ELR (cell line): ENCODE data around the gene KRT72.
A peak's percentile ranks its signal among the peaks of the same experiment; 100 is the strongest.

ENCODE experiments used
- DNase-seq: peaks from one replicate; pipeline ENCODE4 v3.0.0-alpha.2; 2015; ENCODE audit warnings: low read depth

Gene KRT72

DNA sequence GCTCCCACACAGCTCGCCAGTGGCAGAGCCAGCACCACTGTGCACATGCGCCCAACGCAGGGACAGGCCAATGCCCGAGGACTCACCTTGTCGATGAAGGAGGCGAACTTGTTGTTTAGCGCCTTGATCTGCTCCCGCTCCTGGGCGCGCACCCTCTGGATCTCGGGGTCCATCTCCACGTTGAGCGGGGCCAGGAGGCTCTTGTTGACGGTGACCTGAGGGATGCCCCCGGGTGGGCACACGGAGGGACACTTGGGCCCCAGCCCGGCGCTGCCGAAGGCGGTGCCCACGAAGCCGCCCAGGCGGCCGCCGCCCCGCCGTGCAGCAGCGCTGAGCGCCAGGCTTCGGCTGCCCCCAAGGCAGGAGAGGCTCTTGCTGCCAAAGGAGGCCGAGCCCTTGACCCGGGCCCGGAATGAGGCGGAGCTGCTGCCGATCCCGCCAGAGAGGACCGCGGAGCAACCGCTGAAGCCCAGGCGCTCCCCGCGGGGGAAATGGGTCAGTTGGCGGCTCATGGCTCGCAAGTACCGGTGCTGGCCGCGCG, at the start of gene KRT72:
Gene KRT72 (minus strand): TSS at position 523 of the 541 bp plus-strand sequence. CDS start 11 bp downstream, at position 512.
- no peak for DNase-seq

DNA sequence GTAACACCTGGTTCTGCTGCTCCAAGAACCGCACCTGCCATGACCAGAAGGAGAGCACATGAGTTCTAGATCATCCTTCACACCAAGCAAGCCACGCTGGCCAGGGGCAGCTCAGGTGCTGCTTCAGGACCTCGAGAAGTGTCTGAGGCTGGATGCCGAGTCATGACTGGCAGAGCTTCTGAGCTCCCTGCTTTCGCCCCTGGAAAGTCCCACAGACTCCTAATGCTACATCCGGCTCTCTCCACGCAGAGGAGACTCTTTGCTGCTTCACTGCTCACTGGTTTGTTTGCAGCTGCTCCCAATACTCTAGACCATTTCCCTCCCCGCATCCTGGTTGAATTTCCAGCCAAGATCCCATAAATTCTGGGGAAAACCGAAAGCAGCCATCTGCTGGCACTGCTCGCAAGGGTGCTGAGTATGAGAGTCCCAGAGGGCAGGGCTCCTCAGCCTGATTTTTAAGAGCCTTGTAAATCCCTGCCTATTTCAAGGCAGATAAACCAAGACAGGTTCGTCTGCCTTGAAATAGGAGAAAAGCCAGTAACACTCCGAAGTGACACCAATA, 49.3 kb upstream of the KRT72 start:
- DNase-seq = peak; percentile 4

DNA sequence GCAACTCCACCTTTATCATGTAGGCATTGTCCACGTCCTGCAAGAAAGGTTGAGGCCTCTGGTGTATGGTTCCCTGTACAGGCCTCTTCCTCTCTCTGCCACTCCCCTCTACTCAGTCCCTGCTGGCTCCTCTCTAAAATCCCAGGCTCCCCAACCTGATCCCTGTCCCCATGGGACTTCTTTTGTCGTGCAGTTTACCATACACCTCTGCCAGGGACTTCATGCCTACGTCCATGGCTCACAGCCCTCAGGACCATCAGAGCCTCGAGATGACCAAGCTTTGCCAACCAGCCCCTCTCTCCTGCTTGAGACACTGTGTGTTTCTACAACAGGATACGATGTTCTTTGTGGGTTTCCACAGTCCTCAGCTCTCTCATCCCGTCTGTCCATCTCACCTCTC, 47.8 kb upstream of the KRT72 start:
- no peak for DNase-seq

DNA sequence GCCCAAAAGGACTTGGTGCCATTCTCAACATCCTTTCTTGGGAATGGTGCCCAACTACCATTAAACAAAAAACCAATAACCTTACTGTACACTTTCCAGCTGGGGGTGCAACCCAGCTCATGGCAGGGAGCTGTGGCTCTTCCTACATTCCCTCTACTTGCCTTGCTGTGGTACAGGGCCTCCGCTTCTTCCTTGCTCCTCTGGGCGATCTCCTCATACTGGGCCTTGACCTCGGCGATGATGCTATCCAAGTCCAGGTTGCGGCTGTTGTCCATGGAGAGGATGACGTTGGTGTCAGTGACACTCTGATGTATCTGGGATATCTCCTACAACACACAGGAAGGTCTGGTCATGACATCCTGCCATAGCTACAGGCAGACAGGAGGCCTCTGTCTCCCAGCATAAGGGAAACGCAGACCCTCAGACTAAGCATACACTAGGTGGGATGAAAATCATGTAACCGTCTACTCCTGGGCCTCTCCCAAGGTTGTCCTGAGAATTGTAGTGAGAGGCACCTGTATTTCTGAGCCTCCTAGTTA, 46.8 kb upstream of the KRT72 start:
- DNase-seq = no peak

DNA sequence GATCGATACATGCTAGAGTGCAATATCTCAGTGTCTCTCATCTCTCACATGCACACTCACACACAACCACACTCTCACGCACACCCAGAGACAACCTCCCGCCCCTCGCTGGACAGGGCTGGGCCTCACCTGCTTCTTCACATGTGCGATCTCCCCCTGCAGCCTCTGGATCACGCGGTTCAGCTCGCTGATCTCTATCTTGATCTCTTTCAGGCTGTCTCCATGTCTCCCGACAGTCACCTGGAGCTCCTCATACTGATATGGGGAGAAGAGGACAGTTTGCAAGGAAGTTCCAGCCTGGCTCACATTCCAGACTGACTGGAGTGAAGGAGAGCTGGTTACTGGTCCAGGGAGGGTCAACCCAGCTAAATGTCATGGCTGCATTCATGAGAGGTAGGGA, 46.3 kb upstream of the KRT72 start:
- no peak for DNase-seq

DNA sequence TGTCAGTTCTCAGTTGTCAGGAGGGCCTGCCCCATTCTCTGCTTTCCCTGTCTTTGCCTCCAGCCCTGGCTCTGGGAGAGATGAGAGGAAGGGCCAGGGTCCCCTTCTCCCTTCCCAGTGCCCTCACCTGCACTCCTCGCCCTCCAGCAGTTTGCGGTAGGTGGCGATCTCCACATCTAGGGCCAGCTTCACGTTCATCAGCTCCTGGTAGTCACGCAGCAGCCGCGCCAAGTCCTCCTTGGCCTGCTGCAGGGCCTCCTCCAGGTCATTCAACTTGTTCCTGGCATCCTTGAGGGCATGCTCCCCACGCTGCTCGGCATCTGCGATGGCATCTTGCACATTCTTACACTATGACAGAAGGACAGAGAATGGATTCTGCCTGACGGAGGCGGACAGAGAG, 45.4 kb upstream of the KRT72 start:
- no peak for DNase-seq

DNA sequence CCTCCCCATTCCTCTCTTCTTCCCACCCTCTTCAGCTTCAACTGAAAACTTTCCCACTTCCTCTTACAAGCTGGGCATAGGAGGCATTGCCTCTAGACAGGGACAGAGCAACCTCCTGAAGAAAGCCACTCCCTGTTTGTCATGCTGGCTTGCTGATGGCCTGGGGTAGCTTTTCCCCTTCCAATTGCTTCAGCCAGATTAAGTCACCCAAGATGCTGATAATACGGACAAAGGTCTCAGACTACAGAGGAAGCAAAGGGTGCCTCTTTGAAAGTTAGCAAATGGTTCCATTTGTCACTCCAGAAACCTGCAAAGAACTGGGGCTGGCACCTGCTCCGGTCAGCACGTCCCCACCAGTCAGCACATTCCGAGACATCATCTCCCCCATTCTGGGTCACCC, 44.7 kb upstream of the KRT72 start:
- DNase-seq = no peak

DNA sequence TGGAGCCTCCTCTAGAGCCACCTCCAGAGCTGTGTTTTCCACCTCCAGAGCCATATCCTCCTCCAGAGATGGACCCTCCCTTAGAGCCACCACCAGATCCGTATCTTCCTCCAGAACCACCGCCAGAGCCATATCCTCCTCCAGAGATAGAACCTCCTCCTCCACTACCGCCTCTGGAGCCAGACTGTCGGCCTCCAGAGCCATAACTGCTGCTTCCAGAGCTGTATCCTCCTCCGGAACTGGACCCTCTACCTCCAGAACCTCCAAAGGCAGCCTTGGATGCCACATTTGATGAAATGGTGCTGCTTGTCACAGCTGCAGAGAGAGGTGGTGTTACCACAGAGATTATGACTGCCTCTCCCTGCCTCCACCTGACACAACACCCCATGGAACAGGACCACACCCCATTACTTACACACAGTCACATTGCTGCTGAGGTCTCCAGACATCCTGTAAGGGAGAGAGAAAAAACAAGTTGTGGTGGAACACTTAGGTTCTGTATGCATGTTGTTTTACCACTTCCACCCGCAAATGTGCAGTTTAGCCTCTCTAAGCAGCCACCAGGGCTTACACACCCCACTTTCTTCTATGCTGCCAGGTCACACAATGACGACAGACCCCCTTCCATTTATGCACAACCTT, 44.0 kb upstream of the KRT72 start:
- DNase-seq = no peak

DNA sequence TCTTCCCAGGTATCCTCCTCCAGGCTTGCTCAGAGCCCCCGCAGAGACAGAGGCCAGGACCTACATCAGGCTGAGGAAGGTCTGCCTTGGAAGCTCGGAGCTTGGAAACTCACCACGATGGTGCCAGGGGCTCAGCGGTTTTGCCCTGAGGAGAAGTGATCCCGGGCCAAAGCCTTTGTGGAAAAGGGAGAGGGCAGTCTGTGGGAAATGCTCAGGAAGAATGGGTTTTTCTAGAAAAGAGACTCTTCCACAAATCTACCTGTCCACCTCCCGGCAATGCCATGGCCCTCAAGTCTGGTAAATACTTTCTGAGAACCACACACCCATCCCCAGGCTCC, 42.8 kb upstream of the KRT72 start:
- DNase-seq = no peak

DNA sequence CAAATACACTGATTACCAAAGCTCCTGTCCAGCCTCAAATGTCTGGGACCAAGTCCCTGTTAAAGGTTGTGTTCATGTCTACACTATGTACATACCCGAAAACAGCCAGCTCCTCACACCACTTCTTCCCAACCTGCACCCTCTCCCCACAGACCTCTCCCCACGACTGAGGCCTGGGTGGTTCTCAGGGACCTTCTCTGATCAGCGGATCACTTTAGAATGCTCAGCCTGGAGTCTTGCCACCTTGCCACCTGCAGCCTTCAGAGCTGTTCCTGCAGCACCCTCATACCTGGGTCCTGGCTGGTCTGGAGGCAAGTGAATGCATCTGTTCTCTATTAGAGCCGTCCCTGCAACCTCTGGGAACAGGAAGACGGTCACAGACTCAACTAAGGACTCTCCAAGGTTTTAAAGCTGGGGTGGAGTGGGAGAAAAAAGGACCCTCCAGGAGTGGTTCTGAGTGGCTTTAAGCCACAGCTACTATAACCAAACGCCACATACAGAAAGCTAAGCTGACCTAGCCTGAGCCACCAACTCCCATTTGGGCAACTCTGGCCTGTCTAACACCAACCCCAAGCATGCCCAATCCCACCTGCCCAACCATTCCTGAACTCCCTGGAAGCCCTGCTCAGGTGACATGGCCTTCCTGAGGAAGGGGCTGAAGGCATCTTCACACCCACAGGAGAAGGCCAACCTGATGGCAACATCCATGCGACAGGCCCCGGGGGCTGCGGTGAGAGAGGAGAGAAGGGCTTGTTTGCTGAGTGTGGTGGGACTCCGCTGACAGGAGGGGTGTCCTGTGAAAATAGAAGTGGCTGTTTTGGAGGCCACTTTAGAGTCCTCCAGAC, 42.2 kb upstream of the KRT72 start:
- no peak for DNase-seq

DNA sequence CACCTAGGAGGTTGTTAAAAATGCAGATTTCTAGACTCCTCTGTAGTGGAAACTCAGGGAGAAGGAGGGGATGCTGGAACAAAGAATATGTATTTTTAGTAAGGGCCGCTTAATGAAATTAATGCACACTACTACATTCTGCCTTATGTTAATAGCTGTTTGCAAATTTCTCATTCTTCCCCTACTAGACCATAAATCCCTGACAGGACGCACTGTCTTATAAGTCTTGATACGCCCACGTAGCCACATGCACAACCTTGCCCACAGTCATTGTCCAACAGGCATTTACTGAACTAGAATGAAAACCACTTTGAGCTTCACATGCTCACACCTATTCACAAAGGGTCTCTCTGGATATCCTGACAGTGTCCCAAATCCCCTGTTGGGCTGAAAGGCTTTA, 40.2 kb upstream of the KRT72 start:
- DNase-seq = no peak

DNA sequence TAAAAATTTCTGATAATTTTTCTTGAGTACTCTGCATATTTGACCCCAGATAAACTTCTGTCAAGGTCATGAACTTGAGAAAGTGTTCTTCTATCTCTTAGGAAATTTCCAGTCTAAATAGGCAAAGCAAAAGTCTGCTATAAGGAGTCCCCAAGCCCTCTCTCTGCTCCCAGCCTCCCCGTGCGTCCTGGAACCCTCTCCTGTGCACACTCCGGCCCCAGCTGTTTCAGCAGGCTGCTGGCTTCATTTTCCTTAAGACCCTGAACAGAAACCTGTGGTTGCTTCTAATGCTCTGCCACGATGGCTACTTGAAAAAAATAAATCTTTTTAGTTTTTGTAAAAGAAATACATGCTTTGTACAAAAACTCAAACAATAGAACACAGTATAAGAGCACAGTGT, 36.0 kb upstream of the KRT72 start:
- no peak for DNase-seq

DNA sequence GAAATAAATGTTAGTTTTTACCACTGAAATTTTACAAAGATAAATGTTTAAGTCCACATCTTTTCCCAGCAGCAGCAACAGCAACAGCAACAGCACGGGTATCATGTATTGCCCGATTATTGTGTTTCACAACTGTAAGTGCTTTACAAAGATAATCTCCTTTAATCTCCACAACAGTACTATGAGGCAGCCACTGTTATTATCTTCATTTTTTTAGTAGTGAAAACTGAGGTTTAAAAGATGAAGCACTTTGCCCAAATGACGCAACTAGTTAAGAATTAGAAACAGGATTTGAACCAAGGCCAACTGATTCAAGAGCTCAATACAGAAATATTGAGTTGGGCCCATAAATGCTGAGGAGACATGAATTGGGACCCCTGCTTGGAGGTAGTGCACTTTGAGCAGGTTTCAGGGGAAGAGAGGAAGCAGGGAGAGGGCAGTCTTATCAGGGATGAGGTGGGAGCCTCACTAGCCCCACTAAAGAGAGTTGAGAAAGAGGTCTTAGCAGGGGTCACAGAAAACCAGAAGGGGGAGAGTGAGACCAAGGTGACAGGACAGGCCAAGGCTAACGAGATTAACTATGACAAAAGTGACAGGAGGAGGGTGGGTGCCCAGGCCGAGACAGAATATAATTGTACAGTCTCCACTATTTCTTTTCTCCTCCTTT, 35.5 kb upstream of the KRT72 start:
- no peak for DNase-seq

DNA sequence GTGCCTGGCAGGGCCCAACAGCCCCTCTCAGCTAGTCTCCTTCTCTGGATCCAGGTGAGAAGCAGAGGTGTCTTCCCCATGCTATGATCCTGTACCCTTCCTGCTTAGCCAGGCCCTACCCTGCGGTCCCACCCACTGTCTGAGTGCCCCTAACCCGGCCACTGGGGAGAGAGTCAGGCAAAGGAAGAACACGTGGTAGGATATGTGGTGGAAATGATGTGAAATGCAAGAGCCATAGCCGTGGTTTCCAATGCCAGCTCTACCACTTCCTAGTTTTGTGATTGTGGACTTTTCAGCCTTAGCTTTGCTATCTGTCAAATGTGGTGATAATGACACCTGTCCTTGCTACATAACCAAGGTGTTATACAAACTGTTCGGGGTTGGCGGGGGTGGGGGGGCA, 34.9 kb upstream of the KRT72 start:
- no peak for DNase-seq

DNA sequence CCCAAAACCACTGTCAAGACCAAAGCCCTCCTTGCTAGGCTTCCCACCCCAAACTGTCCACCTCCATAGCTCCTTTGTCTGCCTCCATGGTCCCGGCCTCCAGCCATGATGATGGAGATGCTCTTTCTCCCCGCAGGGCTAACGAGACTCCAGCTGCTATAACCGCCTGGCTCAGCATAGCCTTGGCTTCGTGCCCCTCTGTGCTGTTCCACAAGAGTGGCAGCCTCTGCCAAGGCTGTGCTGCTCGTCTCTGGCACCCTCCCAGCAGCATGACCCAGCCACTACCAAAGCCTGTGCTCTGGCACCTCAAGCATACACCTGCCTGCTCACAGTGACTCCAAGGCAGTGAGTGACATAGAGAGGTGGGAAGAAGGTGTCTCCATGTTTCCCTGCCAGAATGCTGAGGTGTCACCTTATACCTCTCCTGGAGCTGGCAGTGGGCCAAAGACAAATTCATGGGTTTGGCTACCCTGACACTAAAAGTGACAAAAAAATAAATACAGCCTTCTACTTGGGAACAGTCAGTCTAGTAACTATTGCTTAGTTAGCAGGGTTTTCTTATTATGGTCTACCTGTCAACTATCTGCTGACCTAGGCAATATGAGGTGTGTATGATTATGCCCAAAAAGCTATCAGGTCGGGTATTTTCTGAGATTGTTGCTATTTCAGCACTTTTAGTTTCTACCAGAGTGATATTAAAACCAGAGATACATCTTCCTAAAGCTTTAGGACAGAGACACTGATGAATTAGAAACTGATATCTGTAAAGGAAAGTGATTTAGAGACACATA, 33.2 kb upstream of the KRT72 start:
- no peak for DNase-seq

DNA sequence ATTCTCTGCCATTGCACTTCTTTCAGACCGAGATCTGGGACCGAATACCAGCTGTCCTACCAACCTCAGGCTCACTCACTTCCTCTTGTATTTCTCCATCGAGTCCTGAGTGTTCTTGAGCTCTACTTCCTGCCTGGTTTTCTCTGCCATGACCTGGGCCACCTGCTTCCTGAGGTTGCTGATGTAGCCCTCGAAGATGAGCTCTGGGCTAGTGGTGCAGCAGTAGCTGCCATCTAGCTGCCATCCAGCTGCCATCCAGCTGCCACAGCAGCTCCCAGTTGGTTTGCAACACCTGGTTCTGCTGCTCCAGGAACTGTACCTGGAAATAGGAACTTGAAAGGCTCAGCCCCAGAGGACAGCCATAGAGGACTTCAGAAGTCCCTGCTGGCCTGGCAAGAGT, 32.1 kb upstream of the KRT72 start:
- DNase-seq = no peak

DNA sequence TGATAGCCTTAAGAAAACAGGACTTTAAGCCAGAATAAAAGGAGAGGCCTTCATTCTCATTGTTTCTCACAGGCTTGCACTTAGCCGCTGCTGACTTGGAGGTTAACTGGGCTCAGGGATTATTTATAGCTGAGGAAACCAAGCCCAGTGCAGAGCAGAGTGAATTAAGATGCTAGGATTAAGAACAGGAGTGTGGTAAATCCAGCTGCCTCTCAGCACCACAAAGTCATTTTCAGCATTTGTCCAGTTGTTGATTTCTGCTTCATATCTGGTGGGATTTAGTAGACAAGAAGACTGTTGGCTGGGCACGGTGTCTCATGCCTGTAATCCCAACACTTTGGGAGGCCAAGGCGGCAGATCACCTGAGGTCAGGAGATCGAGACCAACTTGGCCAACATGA, 31.4 kb upstream of the KRT72 start:
- no peak for DNase-seq

DNA sequence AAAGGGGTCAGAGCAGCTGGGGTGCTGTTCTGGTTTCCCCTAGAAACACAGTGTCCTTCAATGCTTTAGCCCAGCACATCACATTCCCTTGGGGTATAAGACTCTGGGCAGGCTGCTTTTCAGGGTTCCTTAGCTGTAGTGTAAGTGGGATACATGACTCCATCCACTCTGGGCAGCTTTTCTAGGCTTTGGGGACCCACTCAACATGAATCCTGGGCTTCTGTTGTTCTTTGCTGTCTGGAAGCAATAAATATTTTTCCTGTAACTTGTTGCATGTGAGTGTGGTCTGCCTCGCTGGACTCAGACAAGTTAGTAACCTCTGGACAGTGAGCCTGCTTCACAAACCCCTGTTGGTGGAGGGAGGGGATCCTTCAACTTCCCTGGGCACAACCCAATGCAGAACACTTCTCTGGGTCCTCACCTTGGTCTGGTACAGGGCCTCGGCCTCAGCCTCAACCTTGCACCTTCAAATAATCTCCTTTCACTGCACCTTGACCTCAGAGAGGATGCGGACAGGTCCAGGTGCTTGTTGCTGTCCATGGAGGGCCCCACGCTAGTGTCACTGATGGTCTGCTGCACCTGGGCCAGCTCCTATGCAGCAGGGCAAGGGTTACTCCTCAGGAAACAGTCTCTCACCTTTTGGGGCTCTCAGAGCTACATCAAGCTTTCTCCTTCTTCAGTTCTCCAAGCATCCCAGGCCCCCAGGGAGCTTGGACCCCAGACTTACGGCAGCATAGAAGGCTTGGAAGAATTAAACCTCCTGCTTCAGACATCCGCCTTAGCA, 30.6 kb upstream of the KRT72 start:
- no peak for DNase-seq

DNA sequence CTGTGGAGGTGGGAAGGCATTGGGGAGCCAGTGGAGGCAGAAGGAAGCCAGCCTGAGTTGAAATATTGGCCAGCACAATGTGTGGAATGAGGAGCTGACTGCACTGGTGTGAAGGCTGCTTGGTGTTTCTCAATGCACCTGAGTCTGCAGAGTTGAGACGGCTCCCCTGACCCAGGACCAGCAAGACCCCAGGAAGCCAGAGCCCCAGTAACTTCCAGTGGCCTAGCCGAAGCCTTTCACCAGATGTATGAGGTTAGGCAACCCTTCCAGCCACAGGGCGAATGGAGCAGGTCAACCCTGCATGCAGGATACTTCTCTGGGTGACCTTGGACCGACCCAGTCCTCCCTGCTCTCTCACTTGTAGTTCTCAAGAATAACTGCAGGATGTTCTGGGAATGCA, 30.0 kb upstream of the KRT72 start:
- no peak for DNase-seq

DNA sequence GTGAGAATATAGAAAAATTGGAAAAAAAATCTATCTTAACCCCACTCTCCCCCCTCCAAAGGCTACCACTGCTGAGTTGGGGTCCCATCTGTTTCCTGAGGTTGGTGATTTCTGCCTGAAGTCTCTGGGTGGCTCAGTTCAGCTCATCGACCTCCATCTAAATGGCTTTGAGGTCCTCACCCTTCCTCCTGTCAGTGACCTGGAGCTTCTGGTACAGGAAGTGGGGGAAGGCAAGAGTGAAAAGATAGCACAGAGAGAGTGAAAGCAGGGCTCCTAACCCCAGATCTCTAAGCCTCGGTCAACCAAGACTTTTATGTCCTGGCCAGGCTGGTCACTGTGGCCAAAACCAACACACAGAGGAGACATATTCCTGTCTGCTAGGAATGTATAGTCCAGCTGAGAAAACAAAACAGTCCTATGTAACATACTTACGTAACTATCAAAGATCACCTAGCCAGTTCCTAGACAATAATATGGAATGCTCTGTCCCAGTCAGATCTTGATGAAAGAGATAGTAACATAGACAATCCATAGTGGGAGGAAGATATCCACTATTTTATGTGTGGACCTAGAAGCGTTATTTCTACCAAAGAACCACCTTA, 29.4 kb upstream of the KRT72 start:
- no peak for DNase-seq
